ENCODE measurements around the gene ARRDC3.

The ARRDC3 gene

DNA sequence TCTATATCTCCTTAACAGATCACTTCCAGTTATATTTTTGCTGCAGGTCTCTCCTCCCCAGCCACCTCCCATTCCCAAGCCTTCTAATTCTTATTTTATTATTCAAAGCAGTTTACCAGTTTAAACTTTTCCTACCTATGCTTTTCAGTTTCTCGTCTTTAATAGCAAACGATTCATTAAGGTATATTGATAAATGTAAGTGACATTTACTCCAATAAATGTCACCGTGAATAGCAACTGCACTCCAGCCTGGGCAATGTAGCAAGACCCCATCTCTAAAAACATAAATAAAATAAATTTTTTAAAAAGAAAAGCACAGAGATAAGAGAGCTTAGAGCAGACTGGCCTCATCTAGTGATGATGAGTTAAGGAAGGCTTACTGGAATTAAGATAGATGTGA is 42.6 kb downstream of the ARRDC3 start:
- H3K23ac ChIP-seq (ENCODE audit: low read length in 2 of 2), result no peak overlapping the region
- no peak overlapping the region for H2AFZ ChIP-seq (ENCODE audit: low read depth, low read length)

DNA sequence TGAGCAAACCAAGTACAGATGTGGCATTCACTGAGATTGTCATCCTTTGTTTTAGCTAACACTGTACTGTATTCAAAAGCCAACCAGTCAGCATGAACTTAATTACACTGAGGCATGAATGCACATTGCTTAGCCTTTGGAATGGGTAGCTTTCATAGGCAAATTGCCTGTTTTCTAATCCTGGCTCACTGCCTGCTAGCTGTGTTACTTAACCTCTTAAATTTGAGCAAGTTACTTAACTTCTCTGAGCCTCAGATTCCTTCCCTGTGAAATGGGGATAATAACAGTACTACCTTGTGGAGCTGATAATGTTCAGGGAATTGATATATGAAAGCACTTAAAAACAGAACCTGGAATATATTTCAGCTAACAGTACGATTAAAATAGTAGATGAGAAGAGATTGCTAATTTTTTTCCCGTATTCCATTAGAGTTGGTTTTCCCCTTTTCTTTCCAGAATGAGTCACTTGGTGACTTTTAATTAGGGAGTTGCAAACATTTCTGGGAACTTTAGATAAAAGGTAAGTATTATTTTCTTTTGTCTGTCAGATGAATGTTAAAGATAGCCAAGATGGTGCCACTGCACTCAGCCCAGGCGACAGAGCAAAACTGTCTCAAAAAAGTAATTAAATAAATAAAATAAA is 43.9 kb downstream of the ARRDC3 start:
- H3K18ac ChIP-seq (ENCODE audit: low read depth in 1 of 2, low read length in 2 of 2), result no peak overlapping the region
- no peaks in the 10 kb centered on the region for H3K4me1 ChIP-seq (ENCODE audit: control insufficient read depth, insufficient read depth, low read depth, low read length)
- no peak overlapping the region for H2AFZ ChIP-seq (ENCODE audit: low read depth, low read length)
- WGBS, result 89% methylated on average over 2 of the region's 3 CpGs
- no peak overlapping the region for H2BK15ac ChIP-seq (ENCODE audit: low read depth, poor library complexity, severe bottlenecking)
- no peaks in the 10 kb centered on the region for H3K36me3 ChIP-seq (ENCODE audit: control insufficient read depth in 1 of 2, insufficient read depth in 2 of 2, low read depth in 1 of 2, low read length in 2 of 2)
- no peak overlapping the region for H3K4me2 ChIP-seq (ENCODE audit: low read length, poor library complexity, severe bottlenecking)
- no peak overlapping the region for H2BK120ac ChIP-seq (ENCODE audit: low read depth, low read length)
- H3K79me1 ChIP-seq (replicated peaks; ENCODE audit: low read length, poor library complexity, severe bottlenecking), result no peaks in the 10 kb centered on the region
- H3K14ac ChIP-seq (ENCODE audit: low read length in 2 of 2), result no peak overlapping the region
- H4K91ac ChIP-seq (ENCODE audit: low read length), result no peak overlapping the region
- H3K4ac ChIP-seq (ENCODE audit: low read depth in 1 of 2, low read length in 2 of 2), result no peak overlapping the region
- no peak overlapping the region for H2AK5ac ChIP-seq (ENCODE audit: low read length, severe bottlenecking)
- H3K27ac ChIP-seq (ENCODE audit: low read length, poor library complexity, severe bottlenecking), result no peak overlapping the region
- no peak overlapping the region for H3K4me3 ChIP-seq (ENCODE audit: insufficient read depth in 1 of 2, low read depth in 1 of 2, low read length in 2 of 2)
- no peak overlapping the region for H4K8ac ChIP-seq (ENCODE audit: low read length)
- no peak overlapping the region for H2BK5ac ChIP-seq (ENCODE audit: low read depth, low read length, poor library complexity, severe bottlenecking)
- H3K27me3 ChIP-seq (ENCODE audit: control insufficient read depth in 1 of 2, insufficient read depth in 1 of 2, low read length in 2 of 2), result no peaks in the 10 kb centered on the region
- no peak overlapping the region for H3K9ac ChIP-seq (ENCODE audit: low read length)
- no peaks in the 10 kb centered on the region for H3K9me3 ChIP-seq (ENCODE audit: control insufficient read depth, low read length)
- no peak overlapping the region for H2BK12ac ChIP-seq (ENCODE audit: low read length in 2 of 2)
- no peak for DNase-seq
- H3K23ac ChIP-seq (ENCODE audit: low read length in 2 of 2), result no peak overlapping the region

More for the DNA sequence above, 42.6 kb downstream of the ARRDC3 start:
- Histone ChIP-seq H3K9ac (ENCODE audit: low read length) (no peak overlapping the region), H3K4me3 (ENCODE audit: insufficient read depth in 1 of 2, low read depth in 1 of 2, low read length in 2 of 2) (no peak overlapping the region), H2BK120ac (ENCODE audit: low read depth, low read length) (no peak overlapping the region), H3K27me3 (ENCODE audit: control insufficient read depth in 1 of 2, insufficient read depth in 1 of 2, low read length in 2 of 2) (no peaks in the 10 kb centered on the region), H3K4me1 (ENCODE audit: control insufficient read depth, insufficient read depth, low read depth, low read length) (no peaks in the 10 kb centered on the region), H3K4me2 (ENCODE audit: low read length, poor library complexity, severe bottlenecking) (no peak overlapping the region), H3K4ac (ENCODE audit: low read depth in 1 of 2, low read length in 2 of 2) (no peak overlapping the region), H2BK15ac (ENCODE audit: low read depth, poor library complexity, severe bottlenecking) (no peak overlapping the region), H3K14ac (ENCODE audit: low read length in 2 of 2) (no peak overlapping the region), H3K79me1 (replicated peaks; ENCODE audit: low read length, poor library complexity, severe bottlenecking) (no peaks in the 10 kb centered on the region), H3K27ac (ENCODE audit: low read length, poor library complexity, severe bottlenecking) (no peak overlapping the region), H3K18ac (ENCODE audit: low read depth in 1 of 2, low read length in 2 of 2) (no peak overlapping the region), H2AK5ac (ENCODE audit: low read length, severe bottlenecking) (no peak overlapping the region), H2BK12ac (ENCODE audit: low read length in 2 of 2) (no peak overlapping the region), H4K91ac (ENCODE audit: low read length) (no peak overlapping the region), H3K9me3 (ENCODE audit: control insufficient read depth, low read length) (no peaks in the 10 kb centered on the region), H3K36me3 (ENCODE audit: control insufficient read depth in 1 of 2, insufficient read depth in 2 of 2, low read depth in 1 of 2, low read length in 2 of 2) (no peaks in the 10 kb centered on the region), H2BK5ac (ENCODE audit: low read depth, low read length, poor library complexity, severe bottlenecking) (no peak overlapping the region), H4K8ac (ENCODE audit: low read length) (no peak overlapping the region)
- no peak for DNase-seq
- WGBS, result no CpG with 5 or more reads among the region's 3 CpGs

DNA sequence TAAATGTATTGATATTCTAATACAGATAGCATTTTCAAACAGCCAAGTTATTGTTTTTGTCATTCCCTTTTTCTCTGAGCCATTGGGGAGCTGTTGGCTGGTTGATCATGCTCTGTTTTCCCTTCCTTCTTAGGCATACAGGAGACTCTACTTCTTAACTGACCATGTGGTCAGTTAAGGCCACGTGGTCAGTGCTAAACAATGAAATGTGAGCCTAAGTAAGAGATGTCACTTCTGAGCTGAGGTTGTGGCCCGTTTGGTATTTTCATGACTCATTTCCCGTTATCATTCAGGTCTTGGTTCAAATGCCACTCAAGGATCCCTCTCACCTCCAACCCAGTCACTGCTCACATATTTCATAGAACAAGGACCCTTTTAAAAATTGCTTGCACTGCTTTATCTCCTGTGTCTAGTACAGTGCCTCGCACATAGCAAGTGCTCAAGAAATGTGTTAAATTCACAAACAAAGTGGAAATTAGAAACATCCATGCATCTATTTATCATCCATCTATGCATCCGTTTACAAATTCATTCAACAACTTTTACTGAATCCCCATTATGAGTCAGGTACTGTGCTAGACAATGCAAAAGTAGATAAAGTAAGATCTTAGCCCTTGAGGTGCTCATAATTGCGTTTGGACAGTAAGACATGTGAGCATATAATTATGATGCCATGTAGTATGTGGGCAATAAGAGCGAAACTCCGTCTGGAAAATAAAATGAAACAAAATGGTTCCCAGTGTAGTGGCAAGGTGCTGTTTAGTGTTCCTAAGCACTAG is 50.7 kb downstream of the ARRDC3 start:
- Histone ChIP-seq H3K4me3 (ENCODE audit: insufficient read depth in 1 of 2, low read depth in 1 of 2, low read length in 2 of 2) (no peak overlapping the region), H3K27me3 (ENCODE audit: control insufficient read depth in 1 of 2, insufficient read depth in 1 of 2, low read length in 2 of 2) (no peaks in the 10 kb centered on the region), H3K4ac (ENCODE audit: low read depth in 1 of 2, low read length in 2 of 2) (no peak overlapping the region), H2BK12ac (ENCODE audit: low read length in 2 of 2) (no peak overlapping the region), H3K9ac (ENCODE audit: low read length) (no peak overlapping the region), H2AFZ (ENCODE audit: low read depth, low read length) (no peak overlapping the region), H2AK5ac (ENCODE audit: low read length, severe bottlenecking) (no peak overlapping the region), H3K79me1 (replicated peaks; ENCODE audit: low read length, poor library complexity, severe bottlenecking) (no peaks in the 10 kb centered on the region), H2BK120ac (ENCODE audit: low read depth, low read length) (no peak overlapping the region), H2BK5ac (ENCODE audit: low read depth, low read length, poor library complexity, severe bottlenecking) (no peak overlapping the region), H4K8ac (ENCODE audit: low read length) (no peak overlapping the region), H3K4me1 (ENCODE audit: control insufficient read depth, insufficient read depth, low read depth, low read length) (peaks cover 3% of the 10 kb centered on the region), H2BK15ac (ENCODE audit: low read depth, poor library complexity, severe bottlenecking) (no peak overlapping the region), H3K36me3 (ENCODE audit: control insufficient read depth in 1 of 2, insufficient read depth in 2 of 2, low read depth in 1 of 2, low read length in 2 of 2) (no peaks in the 10 kb centered on the region), H3K4me2 (ENCODE audit: low read length, poor library complexity, severe bottlenecking) (no peak overlapping the region), H3K18ac (ENCODE audit: low read depth in 1 of 2, low read length in 2 of 2) (peak overlapping the region in 1 of 2 experiments; percentile 30), H4K91ac (ENCODE audit: low read length) (no peak overlapping the region), H3K9me3 (ENCODE audit: control insufficient read depth, low read length) (no peaks in the 10 kb centered on the region), H3K23ac (ENCODE audit: low read length in 2 of 2) (no peak overlapping the region), H3K14ac (ENCODE audit: low read length in 2 of 2) (no peak overlapping the region), H3K27ac (ENCODE audit: low read length, poor library complexity, severe bottlenecking) (no peak overlapping the region)
- 37% methylated on average over 7 of the region's 8 CpGs for WGBS
- DNase-seq, result peak; percentile 66

DNA sequence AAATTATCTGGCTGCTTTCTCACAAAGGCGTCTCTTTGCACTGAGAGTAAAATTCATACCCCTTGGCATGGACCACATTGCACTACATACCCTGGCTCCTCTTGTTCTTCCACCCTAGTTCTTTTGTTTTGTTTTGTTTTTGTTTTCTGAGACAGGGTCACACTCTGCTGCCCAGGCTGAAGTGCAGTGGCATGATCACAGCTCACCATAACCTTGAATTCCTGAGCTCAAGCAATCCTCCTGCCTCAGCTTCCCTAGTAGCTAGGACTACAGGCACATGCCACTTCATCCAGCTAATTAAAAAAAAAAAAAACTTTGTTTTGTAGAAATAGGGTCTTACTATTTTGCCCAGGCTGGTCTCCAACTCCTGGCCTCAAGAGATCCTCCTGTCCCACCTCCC is 51.4 kb downstream of the ARRDC3 start:
- peaks cover 3% of the 10 kb centered on the region for H3K4me1 ChIP-seq (ENCODE audit: control insufficient read depth, insufficient read depth, low read depth, low read length)
- DNase-seq, result no peak

More for the DNA sequence above, 51.4 kb downstream of the ARRDC3 start:
- Histone ChIP-seq H3K18ac (ENCODE audit: low read depth in 1 of 2, low read length in 2 of 2) (peak overlapping the region; percentile 37 to 56), H3K9ac (ENCODE audit: low read length) (no peak overlapping the region), H4K8ac (ENCODE audit: low read length) (no peak overlapping the region), H2BK120ac (ENCODE audit: low read depth, low read length) (no peak overlapping the region), H3K36me3 (ENCODE audit: control insufficient read depth in 1 of 2, insufficient read depth in 2 of 2, low read depth in 1 of 2, low read length in 2 of 2) (no peaks in the 10 kb centered on the region), H3K27me3 (ENCODE audit: control insufficient read depth in 1 of 2, insufficient read depth in 1 of 2, low read length in 2 of 2) (no peaks in the 10 kb centered on the region), H3K79me1 (replicated peaks; ENCODE audit: low read length, poor library complexity, severe bottlenecking) (no peaks in the 10 kb centered on the region), H4K91ac (ENCODE audit: low read length) (no peak overlapping the region), H3K4me2 (ENCODE audit: low read length, poor library complexity, severe bottlenecking) (no peak overlapping the region), H2BK5ac (ENCODE audit: low read depth, low read length, poor library complexity, severe bottlenecking) (no peak overlapping the region), H3K4me3 (ENCODE audit: insufficient read depth in 1 of 2, low read depth in 1 of 2, low read length in 2 of 2) (no peak overlapping the region), H3K23ac (ENCODE audit: low read length in 2 of 2) (no peak overlapping the region), H2BK15ac (ENCODE audit: low read depth, poor library complexity, severe bottlenecking) (peak overlapping the region; percentile 77), H2AFZ (ENCODE audit: low read depth, low read length) (no peak overlapping the region), H3K27ac (ENCODE audit: low read length, poor library complexity, severe bottlenecking) (no peak overlapping the region), H3K14ac (ENCODE audit: low read length in 2 of 2) (no peak overlapping the region), H3K4ac (ENCODE audit: low read depth in 1 of 2, low read length in 2 of 2) (no peak overlapping the region), H2AK5ac (ENCODE audit: low read length, severe bottlenecking) (no peak overlapping the region), H2BK12ac (ENCODE audit: low read length in 2 of 2) (peak overlapping the region in 1 of 2 experiments; percentile 59), H3K9me3 (ENCODE audit: control insufficient read depth, low read length) (no peaks in the 10 kb centered on the region)
- 90% methylated on average over 1 of the region's 1 CpG for WGBS

Data from mesenchymal stem cell (in vitro differentiated cells and primary cell).